A673 (cell line): ENCODE results near the gene CSKMT. TPM values are rescaled to one million over a fixed set of nuclear protein-coding genes. Genes with fewer than 3 reads are reported as not detected.

Experiments used
- BruUV-seq: library from RNA; stranded (reverse); fragments of 400-500 nt; replicated peaks from 2 replicates; lab custom pipeline; 2021; lab: Mats Ljungman, UMichigan
- CTCF ChIA-PET: fragments of 300-600 bp; sonication (Branson Sonifier 250); formaldehyde crosslinking; loops from one replicate; lab custom pipeline; 2022; ENCODE audit warnings: antibody characterized with exemption; lab: Charles Lee
- POLR2A ChIA-PET: fragments of 300-600 bp; sonication (Branson Sonifier 250); formaldehyde crosslinking; loops from one replicate; lab custom pipeline; 2022; ENCODE audit warnings: antibody characterized with exemption; ENCODE audit not compliant: low non-redundant PET; lab: Charles Lee
- DNase-seq: peaks from one replicate; pipeline ENCODE4 v3.0.0-alpha.2; 2015; ENCODE audit warnings: low spot score
- H3K27ac ChIP-seq: fragments of 200-600 bp; sonication (generic); 2 replicates; pipeline ENCODE4 v1.5.1; 2016; ENCODE audit warnings: mixed run types, low read depth, mild to moderate bottlenecking, mixed read lengths, antibody characterized with exemption, low read length; ENCODE audit not compliant: poor library complexity, severe bottlenecking
- H3K27me3 ChIP-seq: fragments of 200-600 bp; sonication (generic); replicated peaks from 2 replicates; pipeline ENCODE4 v1.6.1; 2017; ENCODE audit warnings: mixed run types, low read depth, mild to moderate bottlenecking, mixed read lengths, antibody characterized with exemption, low read length; ENCODE audit not compliant: insufficient read depth, poor library complexity
- H3K36me3 ChIP-seq: fragments of 200-600 bp; sonication (generic); 2 replicates; pipeline ENCODE4 v1.6.1; 2016; ENCODE audit warnings: mixed run types, mild to moderate bottlenecking, mixed read lengths, antibody characterized with exemption, low read length; ENCODE audit not compliant: insufficient read depth, poor library complexity, severe bottlenecking
- H3K4me1 ChIP-seq: fragments of 200-600 bp; sonication (generic); 2 replicates; pipeline ENCODE4 v1.6.1; 2017; ENCODE audit warnings: mixed run types, mild to moderate bottlenecking, mixed read lengths, antibody characterized with exemption, low read length; ENCODE audit not compliant: insufficient read depth, poor library complexity, severe bottlenecking
- H3K4me3 ChIP-seq: fragments of 200-600 bp; sonication (generic); 2 replicates; pipeline ENCODE4 v1.5.1; 2016; ENCODE audit warnings: low read depth, mixed run types, mild to moderate bottlenecking, mixed read lengths, low read length; ENCODE audit not compliant: poor library complexity, severe bottlenecking
- H3K9me3 ChIP-seq: fragments of 200-600 bp; sonication (generic); 2 replicates; pipeline ENCODE4 v1.6.1; 2016; ENCODE audit warnings: mixed run types, low read depth, mild to moderate bottlenecking, mixed read lengths, antibody characterized with exemption, low read length; ENCODE audit not compliant: poor library complexity, severe bottlenecking
- CTCF ChIP-seq: fragments of 300-800, 200-600 bp; sonication (generic); conservative IDR thresholded peaks from 2 replicates; pipeline ENCODE4 v1.5.1; 2017; ENCODE audit warnings: low read depth, mild to moderate bottlenecking, antibody characterized with exemption, low read length, moderate library complexity, mixed read lengths
- EZH2 ChIP-seq: fragments of 200-600 bp; sonication (generic); IDR thresholded peaks from 2 replicates; pipeline ENCODE4 v1.6.1; 2017; ENCODE audit warnings: borderline replicate concordance, low read depth, mild to moderate bottlenecking, mixed read lengths, antibody characterized with exemption, low read length; ENCODE audit not compliant: poor library complexity, severe bottlenecking
- intact Hi-C: fragments of 100-400 bp; cut with micrococcal nuclease; formaldehyde crosslinking; loops from one replicate; pipeline ENCODE4 v1.10.0; 2022; ENCODE audit not compliant: unreplicated experiment
- total RNA-seq: library from RNA; stranded (reverse); gene quantifications from 2 replicates; pipeline ENCODE4 v1.2.3, GENCODE V29; 2021

Gene CSKMT
- total RNA-seq, 1 experiment from 2014 or later = 68.8 TPM

DNA sequence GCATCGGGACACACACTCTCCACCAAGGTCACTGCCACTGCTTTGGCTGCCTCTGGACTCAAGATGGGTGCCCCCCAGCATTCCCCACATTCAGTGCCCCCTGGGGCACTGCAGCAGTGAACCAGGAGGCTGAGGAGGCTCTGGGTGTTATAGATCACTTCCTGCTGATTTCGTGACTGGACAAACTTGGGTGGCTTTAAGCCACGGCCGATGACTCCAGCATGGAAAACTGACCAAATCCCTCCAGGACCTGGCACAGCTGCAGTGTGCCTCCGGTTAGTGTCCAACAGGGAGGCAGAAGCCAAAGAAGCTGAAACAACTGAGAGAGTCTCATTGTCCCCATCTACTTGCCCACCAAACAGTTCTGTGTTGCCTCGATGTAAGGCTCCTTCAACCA, 17.5 kb upstream of the CSKMT start:
- Histone ChIP-seq H3K9me3 (no peaks in the 10 kb centered on the region), H3K27ac (no peak overlapping the region), H3K27me3 (no peaks in the 10 kb centered on the region), H3K4me3 (no peak overlapping the region), H3K36me3 (peaks cover 45% of the 10 kb centered on the region), H3K4me1 (peaks cover 19% of the 10 kb centered on the region)
- TF ChIP-seq CTCF (no peak), EZH2 (no peak)
- no peak for DNase-seq
- CTCF ChIA-PET = no interaction called here
- POLR2A ChIA-PET = interaction anchor here (0.8 kb wide), 1 partner anchor 17 kb away, joined by 3 read pairs; the partner anchor contains the start of gene C11orf98
- no TSS peak for BruUV-seq
- intact Hi-C loops = no loop called here

GRCh38 chr11:62648185-62648966, 16.7 kb upstream of the CSKMT start:
- no peak for DNase-seq
- TF ChIP-seq EZH2 (no peak), CTCF (no peak)
- H3K4me1 ChIP-seq = peaks cover 19% of the 10 kb centered on the region
- no peaks in the 10 kb centered on the region for H3K9me3 ChIP-seq
- POLR2A ChIA-PET = interaction anchor here (0.6 to 0.8 kb wide), 2 partner anchors 16 to 17 kb away, joined by 3 read pairs; partner anchors contain the start of genes C11orf98 and CSKMT
- H3K27ac ChIP-seq = no peak overlapping the region
- H3K36me3 ChIP-seq = peaks cover 40% of the 10 kb centered on the region
- intact Hi-C loops = no loop called here
- no TSS peak for BruUV-seq
- CTCF ChIA-PET = no interaction called here
- no peaks in the 10 kb centered on the region for H3K27me3 ChIP-seq
- H3K4me3 ChIP-seq = no peak overlapping the region

DNA sequence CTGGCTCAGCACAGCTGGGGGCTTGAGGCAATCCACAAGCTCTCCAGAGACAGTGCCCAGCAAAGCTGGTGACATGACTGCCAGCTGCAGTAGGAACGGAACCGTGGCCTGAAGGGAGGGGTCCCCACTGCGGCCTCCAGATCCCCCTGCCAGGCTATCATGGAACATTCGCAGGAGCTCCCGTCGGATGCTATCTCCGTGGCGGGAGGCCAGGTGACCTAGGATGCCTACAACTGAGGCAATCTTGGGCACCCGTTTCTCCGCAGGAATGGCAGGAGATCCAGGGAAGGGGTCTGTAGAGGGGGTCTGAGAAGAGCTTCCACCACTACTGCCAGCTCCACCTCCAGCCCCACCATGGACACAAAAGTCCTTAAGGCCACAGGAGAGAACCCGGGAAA, 16.1 kb upstream of the CSKMT start:
- DNase-seq = no peak
- H3K9me3 ChIP-seq = no peaks in the 10 kb centered on the region
- no peaks in the 10 kb centered on the region for H3K27me3 ChIP-seq
- H3K36me3 ChIP-seq = peaks cover 34% of the 10 kb centered on the region
- ChIA-PET POLR2A (interaction anchor here (0.6 kb wide), 1 partner anchor 16 kb away, joined by 3 read pairs; the partner anchor contains the start of genes C11orf98 and CSKMT), CTCF (no interaction called here)
- intact Hi-C loops = no loop called here
- no peak for TF ChIP-seq EZH2
- no peak for TF ChIP-seq CTCF
- H3K4me3 ChIP-seq = no peak overlapping the region
- peaks cover 19% of the 10 kb centered on the region for H3K4me1 ChIP-seq
- H3K27ac ChIP-seq = no peak overlapping the region
- BruUV-seq = no TSS peak
